Uterus (tissue), 4 donors: ENCODE results near the gene USP50. TPM values are rescaled to one million over a fixed set of nuclear protein-coding genes. Genes with fewer than 3 reads are reported as not detected.
"Not testable (repeated sequence)": the region's sequence is repeated elsewhere in the genome, so short reads cannot be mapped to it uniquely, and the experiment has no call there.

Source experiments
- DNase-seq, 2 donors: peaks; one replicate each; pipeline ENCODE4 v3.0.0-alpha.2; 2019 to 2020
- H3K27ac ChIP-seq, 2 donors: fragments of 200-600 bp; sonication (generic); 1 replicate in 1 of 2; 2 replicates in 1 of 2; pipeline ENCODE4 v1.5.1; 2016 to 2018
- H3K27me3 ChIP-seq, 2 donors: fragments of 200-600 bp; sonication (generic); one replicate each; pipeline ENCODE4 v1.5.1; 2018 to 2019; ENCODE audit warnings: control low read depth in 1 of 2
- H3K36me3 ChIP-seq, 2 donors: fragments of 200-600 bp; sonication (generic); one replicate each; pipeline ENCODE4 v1.5.1; 2019; ENCODE audit warnings: control low read depth in 1 of 2
- H3K4me1 ChIP-seq, 2 donors: fragments of 200-600 bp; sonication (generic); one replicate each; pipeline ENCODE4 v1.5.1; 2018 to 2019; ENCODE audit warnings: control low read depth in 1 of 2
- H3K4me3 ChIP-seq, 2 donors: fragments of 200-600 bp; sonication (generic); 1 replicate in 1 of 2; 2 replicates in 1 of 2; pipeline ENCODE4 v1.5.1; 2018 to 2019; ENCODE audit warnings: mild to moderate bottlenecking in 1 of 2
- H3K9me3 ChIP-seq, 2 donors: fragments of 200-600 bp; sonication (generic); one replicate each; pipeline ENCODE4 v1.5.1; 2019; ENCODE audit warnings: control low read depth in 1 of 2
- POLR2A ChIP-seq, 2 donors: fragments of 450-650 bp; IDR thresholded peaks; one replicate each; pipeline ENCODE4 v1.6.1; 2016; ENCODE audit warnings: antibody characterized with exemption in 2 of 2, mild to moderate bottlenecking in 1 of 2, moderate library complexity in 1 of 2
- intact Hi-C: fragments of 100-400 bp; cut with DNase I; formaldehyde crosslinking; loops from one replicate; pipeline ENCODE4 v1.15.1; 2023; ENCODE audit warnings: low total_unique reads
- total RNA-seq, 4 donors: library from RNA; depleted of rRNA in 3 of 4; stranded (reverse); fragments of >200 nt in 3 of 4; gene quantifications; one replicate each; pipeline versions ENCODE4 v1.1.0 to v1.2.4, GENCODE V29; 2014 to 2023
- TF ChIP-seq, protein P1 (sequence below), 4 experiments: fragments of 200-600 bp in 2 of 4; fragments of 450-650 bp in 2 of 4; sonication (generic) in 2 of 4; IDR thresholded peaks; one replicate each; pipeline ENCODE4 v1.5.1; 2016 to 2019; ENCODE audit warnings: antibody characterized with exemption in 4 of 4, mild to moderate bottlenecking in 2 of 4, moderate library complexity in 1 of 4
- donor health status: DM: yes; HTN: yes; CAD: no.

USP50 gene
- total RNA-seq, 4 donors from 2014 or later: 2.0 to 2.8 TPM; not detected in 2

DNA sequence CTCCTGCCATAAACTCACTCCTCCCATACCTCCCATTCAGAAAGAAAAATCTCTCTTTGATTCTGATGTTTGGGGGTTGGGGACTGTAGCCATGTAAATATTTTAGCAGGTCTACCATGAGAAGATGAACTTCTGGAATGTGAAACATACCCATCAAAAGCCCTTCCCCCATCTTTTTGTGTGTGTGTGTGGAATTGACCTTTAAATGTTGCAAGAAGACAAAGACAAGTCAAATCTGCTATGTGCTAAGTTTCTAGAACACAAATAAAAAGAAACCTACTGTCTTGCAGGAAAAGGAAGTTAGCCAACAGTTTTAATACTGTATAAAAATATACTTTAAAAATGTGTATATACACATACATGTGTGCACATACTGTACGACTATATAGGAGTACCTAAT, 29.7 kb upstream of the USP50 start:
- intact Hi-C loops: no loop called here
- no peak for DNase-seq
- Histone ChIP-seq H3K9me3 (no peaks in the 10 kb centered on the region), H3K4me3 (no peak overlapping the region), H3K27ac (no peak overlapping the region), H3K27me3 (no peaks in the 10 kb centered on the region), H3K36me3 (peaks cover 0 to 4% of the 10 kb centered on the region in 2 donors), H3K4me1 (no peaks in the 10 kb centered on the region)
- TF ChIP-seq, protein P1, sequence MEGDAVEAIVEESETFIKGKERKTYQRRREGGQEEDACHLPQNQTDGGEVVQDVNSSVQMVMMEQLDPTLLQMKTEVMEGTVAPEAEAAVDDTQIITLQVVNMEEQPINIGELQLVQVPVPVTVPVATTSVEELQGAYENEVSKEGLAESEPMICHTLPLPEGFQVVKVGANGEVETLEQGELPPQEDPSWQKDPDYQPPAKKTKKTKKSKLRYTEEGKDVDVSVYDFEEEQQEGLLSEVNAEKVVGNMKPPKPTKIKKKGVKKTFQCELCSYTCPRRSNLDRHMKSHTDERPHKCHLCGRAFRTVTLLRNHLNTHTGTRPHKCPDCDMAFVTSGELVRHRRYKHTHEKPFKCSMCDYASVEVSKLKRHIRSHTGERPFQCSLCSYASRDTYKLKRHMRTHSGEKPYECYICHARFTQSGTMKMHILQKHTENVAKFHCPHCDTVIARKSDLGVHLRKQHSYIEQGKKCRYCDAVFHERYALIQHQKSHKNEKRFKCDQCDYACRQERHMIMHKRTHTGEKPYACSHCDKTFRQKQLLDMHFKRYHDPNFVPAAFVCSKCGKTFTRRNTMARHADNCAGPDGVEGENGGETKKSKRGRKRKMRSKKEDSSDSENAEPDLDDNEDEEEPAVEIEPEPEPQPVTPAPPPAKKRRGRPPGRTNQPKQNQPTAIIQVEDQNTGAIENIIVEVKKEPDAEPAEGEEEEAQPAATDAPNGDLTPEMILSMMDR (IDR thresholded peaks at IDR 0.05): no peak
- no peak for TF ChIP-seq POLR2A (IDR thresholded peaks at IDR 0.05)

DNA sequence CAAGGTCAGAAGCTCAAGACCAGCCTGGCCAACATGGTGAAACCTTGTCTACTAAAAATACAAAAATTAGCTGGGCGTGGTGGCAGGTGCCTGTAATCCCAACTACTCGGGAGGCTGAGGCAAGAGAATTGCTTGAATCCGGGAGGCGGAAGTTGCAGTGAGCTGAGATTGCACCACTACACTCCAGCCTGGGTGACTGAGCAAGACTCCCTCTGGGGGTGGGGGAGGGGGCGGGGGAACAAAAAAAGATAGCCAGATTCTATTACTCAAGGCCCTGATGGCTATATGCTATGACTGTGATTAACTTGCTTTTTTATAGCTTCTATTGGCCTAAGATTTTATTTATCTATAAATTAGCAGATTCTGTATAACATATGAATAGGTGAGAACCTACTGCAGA, 27.4 kb upstream of the USP50 start:
- H3K4me1 ChIP-seq, H3K27ac ChIP-seq, intact Hi-C loops, H3K36me3 ChIP-seq, H3K9me3 ChIP-seq, H3K27me3 ChIP-seq, H3K4me3 ChIP-seq, DNase-seq: not testable (repeated sequence)

DNA sequence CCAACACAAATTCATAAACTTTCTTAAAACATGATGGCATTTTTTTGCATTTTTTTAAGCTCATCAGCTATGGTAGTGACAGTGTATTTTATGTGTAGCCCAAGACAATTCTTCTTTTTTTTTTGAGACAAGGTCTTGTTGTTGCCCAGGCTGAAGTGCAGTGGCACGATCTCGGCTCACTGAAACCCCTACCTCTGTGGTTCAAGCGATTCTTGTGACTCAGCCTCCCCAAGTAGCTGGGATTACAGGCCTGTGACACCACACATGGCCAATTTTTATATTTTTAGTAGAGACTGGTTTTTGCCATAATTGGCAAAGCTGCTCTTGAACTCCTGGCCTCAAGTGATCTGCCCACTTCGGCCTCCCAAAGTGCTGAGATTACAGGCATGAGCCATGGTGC, 17.3 kb upstream of the USP50 start:
- H3K4me1 ChIP-seq: no peaks in the 10 kb centered on the region
- no peaks in the 10 kb centered on the region for H3K9me3 ChIP-seq
- TF ChIP-seq, protein P1 (IDR thresholded peaks at IDR 0.05): no peak
- TF ChIP-seq POLR2A (IDR thresholded peaks at IDR 0.05): no peak
- no peaks in the 10 kb centered on the region for H3K36me3 ChIP-seq
- intact Hi-C loops: no loop called here
- no peaks in the 10 kb centered on the region for H3K27me3 ChIP-seq
- no peak overlapping the region for H3K27ac ChIP-seq
- no peak for DNase-seq
- H3K4me3 ChIP-seq: no peak overlapping the region

DNA sequence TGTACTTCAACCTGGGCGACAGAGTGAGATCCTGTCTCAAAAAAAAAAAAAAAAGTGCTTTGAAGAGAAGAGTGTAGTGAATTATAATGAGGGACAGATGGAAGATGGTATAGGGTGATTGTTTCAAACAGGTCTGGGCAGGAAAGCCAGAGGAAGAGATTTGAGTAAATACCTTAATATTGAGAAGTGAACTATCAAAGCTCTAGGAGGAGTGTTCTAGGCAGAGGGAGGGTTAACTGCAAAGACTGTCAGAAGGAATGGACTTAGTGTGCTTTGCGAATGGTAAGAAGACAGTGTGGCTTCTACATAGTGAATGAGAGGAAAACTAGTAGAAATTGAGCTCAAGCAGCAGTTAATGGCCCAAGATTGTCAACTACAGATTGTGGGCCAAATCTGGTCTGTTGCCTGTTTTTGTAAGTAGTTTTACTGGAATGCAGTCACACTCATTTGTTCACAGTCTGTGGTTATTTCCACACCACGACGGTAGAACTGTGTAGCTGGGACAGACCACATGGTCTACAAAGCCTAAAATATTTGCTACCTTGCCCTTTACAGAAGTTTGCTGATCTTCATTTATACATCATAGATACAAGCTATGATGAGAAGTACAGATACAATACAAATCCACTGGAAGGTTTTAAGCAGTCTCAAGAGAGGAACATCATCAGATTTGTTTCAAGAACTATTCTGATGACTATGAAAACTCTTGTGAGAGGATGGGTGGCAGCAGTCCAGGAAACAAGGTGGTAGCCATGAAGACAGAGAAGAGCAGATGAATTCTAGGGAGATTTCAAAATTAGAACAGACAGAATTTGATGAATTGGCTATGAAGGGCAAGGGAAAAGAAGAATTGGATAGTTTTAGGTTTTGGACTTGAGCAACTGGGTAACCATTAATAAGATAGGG, 16.5 kb upstream of the USP50 start:
- H3K36me3 ChIP-seq: no peaks in the 10 kb centered on the region
- TF ChIP-seq POLR2A (IDR thresholded peaks at IDR 0.05): no peak
- TF ChIP-seq, protein P1 (IDR thresholded peaks at IDR 0.05): no peak
- H3K27me3 ChIP-seq: no peaks in the 10 kb centered on the region
- no peaks in the 10 kb centered on the region for H3K4me1 ChIP-seq
- no peak for DNase-seq
- intact Hi-C loops: no loop called here
- no peak overlapping the region for H3K27ac ChIP-seq
- H3K4me3 ChIP-seq: no peak overlapping the region
- H3K9me3 ChIP-seq: no peaks in the 10 kb centered on the region

DNA sequence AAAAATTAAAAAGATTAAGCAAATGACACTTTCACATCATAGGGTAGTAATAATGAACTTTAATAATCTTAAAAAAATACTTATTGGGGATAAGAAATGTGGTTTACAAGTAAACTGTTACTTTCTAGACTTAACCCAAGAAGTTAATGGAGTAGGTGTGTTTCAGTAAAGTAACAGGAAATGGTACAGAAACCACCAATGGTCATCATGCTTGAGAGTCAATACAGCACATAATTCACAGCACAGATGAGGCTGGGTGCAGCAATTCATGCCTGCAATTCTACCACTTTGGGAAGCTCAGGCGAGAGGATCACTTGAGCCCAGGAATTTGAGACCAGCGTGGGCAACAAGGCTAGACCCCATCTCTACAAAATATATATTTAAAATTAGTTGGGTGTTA, 11.5 kb upstream of the USP50 start:
- DNase-seq: no peak
- no peak overlapping the region for H3K27ac ChIP-seq
- TF ChIP-seq POLR2A (IDR thresholded peaks at IDR 0.05): no peak
- TF ChIP-seq, protein P1 (IDR thresholded peaks at IDR 0.05): no peak
- H3K36me3 ChIP-seq: no peaks in the 10 kb centered on the region
- H3K4me1 ChIP-seq: no peaks in the 10 kb centered on the region
- H3K9me3 ChIP-seq: no peaks in the 10 kb centered on the region
- no peak overlapping the region for H3K4me3 ChIP-seq
- intact Hi-C loops: no loop called here
- no peaks in the 10 kb centered on the region for H3K27me3 ChIP-seq
